DND-41 (cell line): ENCODE data around the gene AFAP1.

ENCODE experiments used
- ATAC-seq: fragments of 200-7000 bp; cut with Tn5 transposase; 3 replicates; pipeline ENCODE4 v1.9.1; 2021; ENCODE audit warnings: low read depth; ENCODE audit not compliant: insufficient read depth
- DNase-seq: peaks from one replicate; pipeline ENCODE4 v3.0.0-alpha.2; 2020
- H2AFZ ChIP-seq: 2 replicates; pipeline ENCODE4 v1.6.0; 2012; ENCODE audit warnings: low read depth, low read length
- H3K27ac ChIP-seq: 2 replicates; pipeline ENCODE4 v1.5.1; 2012; ENCODE audit warnings: low read length, inconsistent platforms
- H3K27me3 ChIP-seq: fragments of 200-600 bp; sonication (generic); 2 replicates; pipeline ENCODE4 v1.6.0; 2012; ENCODE audit warnings: low read length, mild to moderate bottlenecking, inconsistent platforms; ENCODE audit not compliant: insufficient read depth, poor library complexity
- H3K36me3 ChIP-seq: 2 replicates; pipeline ENCODE4 v1.5.1; 2012; ENCODE audit warnings: low read length, inconsistent platforms; ENCODE audit not compliant: insufficient read depth
- H3K4me1 ChIP-seq: 2 replicates; pipeline ENCODE4 v1.5.1; 2012; ENCODE audit warnings: mild to moderate bottlenecking, low read length; ENCODE audit not compliant: insufficient read depth
- H3K4me2 ChIP-seq: 2 replicates; pipeline ENCODE4 v1.6.0; 2012; ENCODE audit warnings: mild to moderate bottlenecking, moderate library complexity, low read length, inconsistent platforms; ENCODE audit not compliant: insufficient read depth
- H3K4me3 ChIP-seq, 2 experiments: fragments of 200-600 bp in 1 of 2; shearing (Covaris generic) in 1 of 2; 2 replicates each; pipeline ENCODE4 v1.5.1; 2012 to 2016; ENCODE audit warnings: inconsistent platforms in 2 of 2, low read length in 2 of 2, mild to moderate bottlenecking in 2 of 2, low read depth in 1 of 2, moderate library complexity in 1 of 2
- H3K79me2 ChIP-seq: 2 replicates; pipeline ENCODE4 v1.6.0; 2012; ENCODE audit warnings: low read length, inconsistent platforms; ENCODE audit not compliant: insufficient read depth
- H3K9ac ChIP-seq: 2 replicates; pipeline ENCODE4 v1.6.0; 2012; ENCODE audit warnings: low read depth, mild to moderate bottlenecking, inconsistent platforms, low read length, moderate library complexity
- H3K9me3 ChIP-seq: 2 replicates; pipeline ENCODE4 v1.5.1; 2012; ENCODE audit warnings: low read length, moderate library complexity, mild to moderate bottlenecking, inconsistent platforms; ENCODE audit not compliant: insufficient read depth, severe bottlenecking
- H4K20me1 ChIP-seq: 2 replicates; pipeline ENCODE4 v1.6.0; 2012; ENCODE audit warnings: low read length; ENCODE audit not compliant: insufficient read depth
- CTCF ChIP-seq: IDR thresholded peaks from 2 replicates; pipeline ENCODE4 v1.5.1; 2012; ENCODE audit warnings: borderline replicate concordance, low read length, moderate library complexity, mild to moderate bottlenecking; ENCODE audit not compliant: poor library complexity, severe bottlenecking; ENCODE audit errors: extremely low read depth
- EZH2 ChIP-seq: IDR thresholded peaks from 3 replicates; pipeline ENCODE4 v1.6.1; 2012; ENCODE audit warnings: borderline replicate concordance, low read depth, mild to moderate bottlenecking, moderate library complexity, low read length, inconsistent platforms; ENCODE audit not compliant: severe bottlenecking

AFAP1 gene

GRCh38 chr4:7952615-7953014 lies 13.0 kb upstream of the AFAP1 start:
- H3K9me3 ChIP-seq = no peaks in the 10 kb centered on the region
- no peak overlapping the region for H3K4me2 ChIP-seq
- no peaks in the 10 kb centered on the region for H3K79me2 ChIP-seq
- H3K36me3 ChIP-seq = no peaks in the 10 kb centered on the region
- no peaks in the 10 kb centered on the region for H4K20me1 ChIP-seq
- ATAC-seq (no peak), DNase-seq (no peak)
- TF ChIP-seq EZH2 = no peak
- no peak overlapping the region for H2AFZ ChIP-seq
- H3K4me1 ChIP-seq = no peaks in the 10 kb centered on the region
- no peak overlapping the region for H3K9ac ChIP-seq
- H3K4me3 ChIP-seq = no peak overlapping the region
- no peaks in the 10 kb centered on the region for H3K27me3 ChIP-seq
- no peak overlapping the region for H3K27ac ChIP-seq

- no peak overlapping the region for H2AFZ ChIP-seq
- TF ChIP-seq EZH2 (no peak), CTCF (no peak)
- H3K9ac ChIP-seq = no peak overlapping the region
Observed at GRCh38 chr4:7950301-7951092, 10.8 kb upstream of the AFAP1 start.

GRCh38 chr4:7949759-7950158 lies 10.1 kb upstream of the AFAP1 start:
- Histone ChIP-seq H3K27ac (no peak overlapping the region), H2AFZ (no peak overlapping the region), H3K4me1 (no peaks in the 10 kb centered on the region), H4K20me1 (no peaks in the 10 kb centered on the region), H3K9ac (no peak overlapping the region), H3K79me2 (no peaks in the 10 kb centered on the region), H3K36me3 (no peaks in the 10 kb centered on the region), H3K9me3 (no peaks in the 10 kb centered on the region), H3K4me3 (no peak overlapping the region), H3K4me2 (no peak overlapping the region), H3K27me3 (no peaks in the 10 kb centered on the region)
- DNase-seq (no peak), ATAC-seq (no peak)
- no peak for TF ChIP-seq EZH2

More at GRCh38 chr4:7950301-7951092, 10.8 kb upstream of the AFAP1 start:
- Histone ChIP-seq H3K4me2 (no peak overlapping the region), H3K79me2 (no peaks in the 10 kb centered on the region), H3K4me3 (no peak overlapping the region), H3K27ac (no peak overlapping the region), H4K20me1 (no peaks in the 10 kb centered on the region), H3K27me3 (no peaks in the 10 kb centered on the region), H3K36me3 (no peaks in the 10 kb centered on the region), H3K9me3 (no peaks in the 10 kb centered on the region), H3K4me1 (no peaks in the 10 kb centered on the region)
- DNase-seq = no peak
- no peak for ATAC-seq

- Histone ChIP-seq H3K4me1 (no peaks in the 10 kb centered on the region), H3K79me2 (no peaks in the 10 kb centered on the region), H3K9ac (no peak overlapping the region), H3K36me3 (no peaks in the 10 kb centered on the region), H4K20me1 (no peaks in the 10 kb centered on the region), H3K4me3 (no peak overlapping the region), H3K27me3 (no peaks in the 10 kb centered on the region), H3K4me2 (no peak overlapping the region), H2AFZ (no peak overlapping the region), H3K9me3 (no peaks in the 10 kb centered on the region), H3K27ac (no peak overlapping the region)
- ATAC-seq (no peak), DNase-seq (no peak)
- TF ChIP-seq EZH2 = no peak
- no peak for TF ChIP-seq CTCF
Observed at GRCh38 chr4:7947927-7948326, 8.3 kb upstream of the AFAP1 start.
